HepG2 (cell line): Measurements from ENCODE around the gene SMTNL1. TPM values are rescaled to one million over a fixed set of nuclear protein-coding genes. Genes with fewer than 3 reads are reported as not detected.
A peak's percentile ranks its signal among the peaks of the same experiment; 100 is the strongest.

Experiments
- CREM ChIP-seq, 2 experiments: sonication (generic) in 1 of 2; formaldehyde crosslinking in 1 of 2; IDR thresholded peaks; 2 replicates each; pipeline versions ENCODE4 v1.4.0 to v1.6.1; 2016 to 2020; ENCODE audit warnings: antibody characterized with exemption in 1 of 2, mild to moderate bottlenecking in 1 of 2, missing genetic modification reagents in 1 of 2
- DR1 ChIP-seq: sonication (generic); formaldehyde crosslinking; IDR thresholded peaks from 2 replicates; pipeline ENCODE4 v1.8.0; 2021; ENCODE audit warnings: mild to moderate bottlenecking, missing genetic modification reagents, inconsistent platforms
- ERF ChIP-seq: IDR thresholded peaks from 2 replicates; pipeline ENCODE4 v1.6.1; 2018; ENCODE audit warnings: missing biosample characterization, missing genetic modification reagents
- HOXA7 ChIP-seq: sonication (generic); formaldehyde crosslinking; IDR thresholded peaks from 2 replicates; pipeline ENCODE4 v1.8.1; 2022; ENCODE audit warnings: mild to moderate bottlenecking, missing genetic modification reagents, moderate library complexity
- NONO ChIP-seq, 2 experiments: fragments of 450-650 bp in 1 of 2; sonication (generic) in 1 of 2; formaldehyde crosslinking in 1 of 2; IDR thresholded peaks in 1 of 2; conservative IDR thresholded peaks in 1 of 2; 2 replicates each; pipeline versions ENCODE4 v1.6.1 to v1.8.0; 2017 to 2022; ENCODE audit warnings: mild to moderate bottlenecking in 1 of 2, missing genetic modification reagents in 1 of 2, moderate library complexity in 1 of 2
- RFX3 ChIP-seq: IDR thresholded peaks from 2 replicates; pipeline ENCODE4 v1.6.1; 2016; ENCODE audit warnings: missing biosample characterization, missing genetic modification reagents
- ZC3H4 ChIP-seq: sonication (generic); formaldehyde crosslinking; IDR thresholded peaks from 2 replicates; pipeline ENCODE4 v1.4.0; 2020; ENCODE audit warnings: missing genetic modification reagents, borderline replicate concordance
- ZNF382 ChIP-seq: sonication (generic); formaldehyde crosslinking; IDR thresholded peaks from 2 replicates; pipeline ENCODE4 v1.5.0; 2020; ENCODE audit warnings: missing genetic modification reagents, mild to moderate bottlenecking, borderline replicate concordance
- ZNF749 ChIP-seq: sonication (generic); formaldehyde crosslinking; IDR thresholded peaks from 2 replicates; pipeline ENCODE4 v1.8.0; 2022; ENCODE audit warnings: mild to moderate bottlenecking, missing genetic modification reagents, moderate library complexity, borderline replicate concordance
- ZNF788 ChIP-seq: sonication (generic); formaldehyde crosslinking; IDR thresholded peaks from 2 replicates; pipeline ENCODE4 v1.5.0; 2020; ENCODE audit warnings: mild to moderate bottlenecking, missing genetic modification reagents, borderline replicate concordance
- ZNF83 ChIP-seq: sonication (generic); formaldehyde crosslinking; IDR thresholded peaks from 2 replicates; pipeline ENCODE4 v1.4.0; 2020; ENCODE audit warnings: missing genetic modification reagents, mild to moderate bottlenecking, borderline replicate concordance
- polyA plus RNA-seq, 8 experiments: library from polyadenylated mRNA; depleted of rRNA in 3 of 8; stranded (reverse) in 7 of 8; unstranded in 1 of 8; fragments of >200 nt; fragmentation: Illumina TruSeq in 4 of 8; extraction: Trizol in 4 of 8; gene quantifications; 2 replicates each; pipeline versions ENCODE4 v1.2.1 to v1.2.3, GENCODE V29; 2011 to 2016; ENCODE audit warnings: low read depth in 4 of 8, missing spikeins in 1 of 8, mixed read lengths in 1 of 8; ENCODE audit not compliant: insufficient read depth in 1 of 8
- total RNA-seq, 5 experiments: library from RNA; depleted of rRNA; stranded (reverse); fragments of >200 nt; fragmentation: Illumina TruSeq; extraction: Trizol; gene quantifications; 2 replicates each; pipeline ENCODE4 v1.2.3, GENCODE V29; 2016; ENCODE audit warnings: low read depth in 1 of 5
- TF ChIP-seq, protein P1 (sequence below): sonication (generic); formaldehyde crosslinking; IDR thresholded peaks from one replicate; pipeline ENCODE4 v1.5.1; 2020; ENCODE audit warnings: mild to moderate bottlenecking, missing genetic modification reagents; ENCODE audit errors: not compliant biosample characterization
- TF ChIP-seq, protein P2 (sequence below): sonication (generic); formaldehyde crosslinking; IDR thresholded peaks from 2 replicates; pipeline ENCODE4 v1.5.0; 2020; ENCODE audit warnings: missing genetic modification reagents
- TF ChIP-seq, protein P3 (sequence below): sonication (generic); formaldehyde crosslinking; IDR thresholded peaks from 2 replicates; pipeline ENCODE4 v1.8.1; 2023; ENCODE audit warnings: mild to moderate bottlenecking, missing genetic modification reagents
- TF ChIP-seq, protein P4 (sequence below): sonication (generic); formaldehyde crosslinking; IDR thresholded peaks from 2 replicates; pipeline ENCODE4 v1.5.1; 2020; ENCODE audit warnings: missing genetic modification reagents, mild to moderate bottlenecking, borderline replicate concordance

SMTNL1 gene
- total and polyA plus RNA-seq, 2 of the 13 experiments (the other 11 are each of a cell fraction or from before 2014, with no cell fraction given): 0.04 TPM; not detected in 1

DNA sequence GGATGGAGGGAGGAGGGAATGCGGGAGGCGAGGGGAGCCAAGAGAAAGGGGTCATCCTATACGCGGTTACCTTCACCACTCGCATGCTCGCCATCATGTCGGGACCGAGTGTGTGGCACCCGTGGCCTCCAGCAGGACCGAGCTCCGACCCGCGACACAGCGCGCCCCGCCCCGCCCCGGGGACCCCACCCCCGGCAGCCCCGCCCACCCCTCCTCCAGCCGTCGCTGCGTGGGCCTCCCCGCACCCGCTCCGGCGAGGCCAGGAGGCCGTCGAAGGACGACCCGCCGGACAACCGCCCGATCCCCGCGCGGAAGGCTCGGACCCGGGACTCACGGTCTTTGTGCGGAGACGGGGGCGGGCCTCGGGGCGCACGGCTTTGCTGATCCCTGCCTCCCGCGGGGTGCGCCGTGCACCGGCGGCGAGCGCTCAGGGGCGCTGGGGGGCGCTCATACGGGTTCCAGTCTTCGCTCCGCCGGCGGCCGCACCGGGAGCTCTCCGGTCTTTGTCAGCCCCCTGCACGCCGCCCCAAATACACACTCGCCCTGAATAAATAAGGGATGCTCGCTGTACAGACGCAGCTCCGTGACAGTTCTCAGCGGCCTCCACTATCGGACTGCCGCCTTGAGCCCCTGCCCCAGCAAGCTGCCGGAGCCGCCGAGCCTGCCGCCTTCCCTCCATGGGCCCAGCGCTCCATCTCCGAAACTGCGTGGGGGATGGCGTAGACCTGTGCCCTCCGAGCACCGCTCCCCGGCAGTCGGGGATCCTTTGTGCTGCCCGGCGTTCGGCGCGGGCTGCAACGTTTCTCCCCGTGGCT is 30.3 kb downstream of the SMTNL1 start, which contains the start of gene UBE2L6 (continued):
- TF ChIP-seq, protein P1, sequence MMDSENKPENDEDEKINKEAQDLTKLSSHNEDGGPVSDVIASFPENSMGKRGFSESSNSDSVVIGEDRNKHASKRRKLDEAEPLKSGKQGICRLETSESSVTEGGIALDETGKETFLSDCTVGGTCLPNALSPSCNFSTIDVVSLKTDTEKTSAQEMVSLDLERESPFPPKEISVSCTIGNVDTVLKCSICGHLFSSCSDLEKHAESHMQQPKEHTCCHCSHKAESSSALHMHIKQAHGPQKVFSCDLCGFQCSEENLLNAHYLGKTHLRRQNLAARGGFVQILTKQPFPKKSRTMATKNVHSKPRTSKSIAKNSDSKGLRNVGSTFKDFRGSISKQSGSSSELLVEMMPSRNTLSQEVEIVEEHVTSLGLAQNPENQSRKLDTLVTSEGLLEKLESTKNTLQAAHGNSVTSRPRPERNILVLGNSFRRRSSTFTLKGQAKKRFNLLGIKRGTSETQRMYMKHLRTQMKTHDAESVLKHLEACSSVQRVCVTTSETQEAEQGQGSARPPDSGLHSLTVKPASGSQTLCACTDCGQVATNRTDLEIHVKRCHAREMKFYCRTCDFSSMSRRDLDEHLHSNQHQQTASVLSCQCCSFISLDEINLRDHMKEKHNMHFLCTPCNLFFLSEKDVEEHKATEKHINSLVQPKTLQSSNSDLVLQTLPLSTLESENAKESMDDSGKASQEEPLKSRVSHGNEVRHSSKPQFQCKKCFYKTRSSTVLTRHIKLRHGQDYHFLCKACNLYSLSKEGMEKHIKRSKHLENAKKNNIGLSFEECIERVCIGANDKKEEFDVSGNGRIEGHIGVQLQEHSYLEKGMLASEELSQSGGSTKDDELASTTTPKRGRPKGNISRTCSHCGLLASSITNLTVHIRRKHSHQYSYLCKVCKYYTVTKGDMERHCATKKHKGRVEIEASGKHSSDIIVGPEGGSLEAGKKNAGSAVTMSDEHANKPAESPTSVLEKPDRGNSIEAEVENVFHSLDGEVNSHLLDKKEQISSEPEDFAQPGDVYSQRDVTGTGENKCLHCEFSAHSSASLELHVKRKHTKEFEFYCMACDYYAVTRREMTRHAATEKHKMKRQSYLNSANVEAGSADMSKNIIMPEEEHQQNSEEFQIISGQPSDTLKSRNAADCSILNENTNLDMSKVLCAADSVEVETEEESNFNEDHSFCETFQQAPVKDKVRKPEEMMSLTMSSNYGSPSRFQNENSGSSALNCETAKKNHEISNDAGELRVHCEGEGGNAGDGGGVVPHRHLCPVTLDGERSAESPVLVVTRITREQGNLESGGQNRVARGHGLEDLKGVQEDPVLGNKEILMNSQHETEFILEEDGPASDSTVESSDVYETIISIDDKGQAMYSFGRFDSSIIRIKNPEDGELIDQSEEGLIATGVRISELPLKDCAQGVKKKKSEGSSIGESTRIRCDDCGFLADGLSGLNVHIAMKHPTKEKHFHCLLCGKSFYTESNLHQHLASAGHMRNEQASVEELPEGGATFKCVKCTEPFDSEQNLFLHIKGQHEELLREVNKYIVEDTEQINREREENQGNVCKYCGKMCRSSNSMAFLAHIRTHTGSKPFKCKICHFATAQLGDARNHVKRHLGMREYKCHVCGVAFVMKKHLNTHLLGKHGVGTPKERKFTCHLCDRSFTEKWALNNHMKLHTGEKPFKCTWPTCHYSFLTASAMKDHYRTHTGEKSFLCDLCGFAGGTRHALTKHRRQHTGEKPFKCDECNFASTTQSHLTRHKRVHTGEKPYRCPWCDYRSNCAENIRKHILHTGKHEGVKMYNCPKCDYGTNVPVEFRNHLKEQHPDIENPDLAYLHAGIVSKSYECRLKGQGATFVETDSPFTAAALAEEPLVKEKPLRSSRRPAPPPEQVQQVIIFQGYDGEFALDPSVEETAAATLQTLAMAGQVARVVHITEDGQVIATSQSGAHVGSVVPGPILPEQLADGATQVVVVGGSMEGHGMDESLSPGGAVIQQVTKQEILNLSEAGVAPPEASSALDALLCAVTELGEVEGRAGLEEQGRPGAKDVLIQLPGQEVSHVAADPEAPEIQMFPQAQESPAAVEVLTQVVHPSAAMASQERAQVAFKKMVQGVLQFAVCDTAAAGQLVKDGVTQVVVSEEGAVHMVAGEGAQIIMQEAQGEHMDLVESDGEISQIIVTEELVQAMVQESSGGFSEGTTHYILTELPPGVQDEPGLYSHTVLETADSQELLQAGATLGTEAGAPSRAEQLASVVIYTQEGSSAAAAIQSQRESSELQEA: no peak
- TF ChIP-seq ERF (CRISPR knock-in tag) (no peak), ZNF749 (no peak), RFX3 (no peak), NONO (IDR thresholded peaks at IDR 0.05) (no peak), NONO (CRISPR knock-in tag; conservative IDR thresholded peaks at IDR 0.05) (peak; percentile 58), CREM (IDR thresholded peaks at IDR 0.05) (no peak), CREM (CRISPR knock-in tag; IDR thresholded peaks at IDR 0.05) (no peak), ZNF382 (CRISPR knock-in tag) (no peak), ZNF788 (peak; percentile 64; the same call in 1 of the 2 replicates), DR1 (CRISPR knock-in tag) (no peak), ZNF83 (CRISPR knock-in tag) (no peak), HOXA7 (CRISPR knock-in tag) (no peak), ZC3H4 (CRISPR knock-in tag) (no peak)
- TF ChIP-seq, protein P2, sequence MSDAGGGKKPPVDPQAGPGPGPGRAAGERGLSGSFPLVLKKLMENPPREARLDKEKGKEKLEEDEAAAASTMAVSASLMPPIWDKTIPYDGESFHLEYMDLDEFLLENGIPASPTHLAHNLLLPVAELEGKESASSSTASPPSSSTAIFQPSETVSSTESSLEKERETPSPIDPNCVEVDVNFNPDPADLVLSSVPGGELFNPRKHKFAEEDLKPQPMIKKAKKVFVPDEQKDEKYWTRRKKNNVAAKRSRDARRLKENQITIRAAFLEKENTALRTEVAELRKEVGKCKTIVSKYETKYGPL (CRISPR knock-in tag): no peak
- TF ChIP-seq, protein P3, sequence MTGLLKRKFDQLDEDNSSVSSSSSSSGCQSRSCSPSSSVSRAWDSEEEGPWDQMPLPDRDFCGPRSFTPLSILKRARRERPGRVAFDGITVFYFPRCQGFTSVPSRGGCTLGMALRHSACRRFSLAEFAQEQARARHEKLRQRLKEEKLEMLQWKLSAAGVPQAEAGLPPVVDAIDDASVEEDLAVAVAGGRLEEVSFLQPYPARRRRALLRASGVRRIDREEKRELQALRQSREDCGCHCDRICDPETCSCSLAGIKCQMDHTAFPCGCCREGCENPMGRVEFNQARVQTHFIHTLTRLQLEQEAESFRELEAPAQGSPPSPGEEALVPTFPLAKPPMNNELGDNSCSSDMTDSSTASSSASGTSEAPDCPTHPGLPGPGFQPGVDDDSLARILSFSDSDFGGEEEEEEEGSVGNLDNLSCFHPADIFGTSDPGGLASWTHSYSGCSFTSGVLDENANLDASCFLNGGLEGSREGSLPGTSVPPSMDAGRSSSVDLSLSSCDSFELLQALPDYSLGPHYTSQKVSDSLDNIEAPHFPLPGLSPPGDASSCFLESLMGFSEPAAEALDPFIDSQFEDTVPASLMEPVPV (CRISPR knock-in tag): no peak
- TF ChIP-seq, protein P4, sequence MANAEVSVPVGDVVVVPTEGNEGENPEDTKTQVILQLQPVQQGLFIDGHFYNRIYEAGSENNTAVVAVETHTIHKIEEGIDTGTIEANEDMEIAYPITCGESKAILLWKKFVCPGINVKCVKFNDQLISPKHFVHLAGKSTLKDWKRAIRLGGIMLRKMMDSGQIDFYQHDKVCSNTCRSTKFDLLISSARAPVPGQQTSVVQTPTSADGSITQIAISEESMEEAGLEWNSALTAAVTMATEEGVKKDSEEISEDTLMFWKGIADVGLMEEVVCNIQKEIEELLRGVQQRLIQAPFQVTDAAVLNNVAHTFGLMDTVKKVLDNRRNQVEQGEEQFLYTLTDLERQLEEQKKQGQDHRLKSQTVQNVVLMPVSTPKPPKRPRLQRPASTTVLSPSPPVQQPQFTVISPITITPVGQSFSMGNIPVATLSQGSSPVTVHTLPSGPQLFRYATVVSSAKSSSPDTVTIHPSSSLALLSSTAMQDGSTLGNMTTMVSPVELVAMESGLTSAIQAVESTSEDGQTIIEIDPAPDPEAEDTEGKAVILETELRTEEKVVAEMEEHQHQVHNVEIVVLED: peak; percentile 52; the same call in 1 of the 2 replicates
